H9 (cell line): ENCODE measurements around the gene CFAP100. TPM values are rescaled to one million over a fixed set of nuclear protein-coding genes. Genes with fewer than 3 reads are reported as not detected.

Source experiments
- DNase-seq: peaks from one replicate; pipeline ENCODE4 v3.0.0-alpha.2; 2017
- H2AFZ ChIP-seq: one replicate; pipeline ENCODE4 v1.6.1; 2013; ENCODE audit warnings: mild to moderate bottlenecking, low read length, control low read depth, moderate library complexity
- H2AK5ac ChIP-seq: 2 replicates; pipeline ENCODE4 v1.6.1; 2013; ENCODE audit warnings: low read length, control low read depth, mixed read lengths; ENCODE audit not compliant: insufficient read length
- H2BK120ac ChIP-seq: one replicate; pipeline ENCODE4 v1.6.1; 2013; ENCODE audit warnings: low read depth, mild to moderate bottlenecking, low read length, control low read depth, inconsistent platforms; ENCODE audit not compliant: poor library complexity, severe bottlenecking
- H2BK12ac ChIP-seq: 2 replicates; pipeline ENCODE4 v1.6.1; 2013; ENCODE audit warnings: low read length, control low read depth, mixed read lengths, low read depth; ENCODE audit not compliant: insufficient read length
- H2BK15ac ChIP-seq: 2 replicates; pipeline ENCODE4 v1.6.1; 2013; ENCODE audit warnings: low read depth, low read length, control low read depth
- H2BK20ac ChIP-seq: one replicate; pipeline ENCODE4 v1.6.1; 2013; ENCODE audit warnings: low read depth, mild to moderate bottlenecking, low read length, control low read depth, inconsistent platforms; ENCODE audit not compliant: poor library complexity, severe bottlenecking
- H2BK5ac ChIP-seq: 2 replicates; pipeline ENCODE4 v1.6.1; 2013; ENCODE audit warnings: low read length, control low read depth, mixed read lengths; ENCODE audit not compliant: insufficient read length
- H3K14ac ChIP-seq: 2 replicates; pipeline ENCODE4 v1.6.1; 2013; ENCODE audit warnings: low read length, control low read depth; ENCODE audit not compliant: insufficient read depth
- H3K18ac ChIP-seq: 2 replicates; pipeline ENCODE4 v1.6.1; 2013; ENCODE audit warnings: low read depth, mild to moderate bottlenecking, mixed read lengths, low read length, control low read depth; ENCODE audit not compliant: insufficient read length
- H3K23ac ChIP-seq: 2 replicates; pipeline ENCODE4 v1.6.1; 2013; ENCODE audit warnings: low read length, control low read depth, mixed read lengths, low read depth; ENCODE audit not compliant: insufficient read length
- H3K23me2 ChIP-seq: 2 replicates; pipeline ENCODE4 v1.6.1; 2013; ENCODE audit warnings: low read depth, mild to moderate bottlenecking, mixed read lengths, low read length, control low read depth; ENCODE audit not compliant: insufficient read length, poor library complexity, severe bottlenecking
- H3K27ac ChIP-seq: 2 replicates; pipeline ENCODE4 v1.5.1; 2013; ENCODE audit warnings: low read length, control low read depth, mixed read lengths, low read depth; ENCODE audit not compliant: insufficient read length
- H3K27me3 ChIP-seq: 2 replicates; pipeline ENCODE4 v1.6.1; 2013; ENCODE audit warnings: low read length, control low read depth, inconsistent platforms; ENCODE audit not compliant: insufficient read depth
- H3K4ac ChIP-seq: 2 replicates; pipeline ENCODE4 v1.6.1; 2013; ENCODE audit warnings: low read depth, mild to moderate bottlenecking, control low read depth, inconsistent platforms, low read length, moderate library complexity
- H3K4me1 ChIP-seq: 2 replicates; pipeline ENCODE4 v1.6.1; 2013; ENCODE audit warnings: low read length, control low read depth, inconsistent platforms; ENCODE audit not compliant: insufficient read depth
- H3K4me2 ChIP-seq: 2 replicates; pipeline ENCODE4 v1.6.1; 2013; ENCODE audit warnings: low read length, control low read depth, mixed read lengths; ENCODE audit not compliant: insufficient read length, insufficient read depth
- H3K56ac ChIP-seq: 2 replicates; pipeline ENCODE4 v1.6.1; 2013; ENCODE audit warnings: low read depth, mild to moderate bottlenecking, mixed read lengths, low read length, control low read depth; ENCODE audit not compliant: insufficient read length
- H3K79me1 ChIP-seq: 2 replicates; pipeline ENCODE4 v1.6.1; 2013; ENCODE audit warnings: low read depth, mild to moderate bottlenecking, moderate library complexity, low read length, control low read depth, inconsistent platforms; ENCODE audit not compliant: insufficient read depth, poor library complexity, severe bottlenecking
- H3K79me2 ChIP-seq: 2 replicates; pipeline ENCODE4 v1.6.1; 2013; ENCODE audit warnings: low read length, control low read depth, inconsistent platforms; ENCODE audit not compliant: insufficient read depth
- H3K9ac ChIP-seq: 2 replicates; pipeline ENCODE4 v1.6.1; 2013; ENCODE audit warnings: low read length, control low read depth, mixed read lengths; ENCODE audit not compliant: insufficient read length; ENCODE audit errors: extremely low read depth
- H3K9me3 ChIP-seq: one replicate; pipeline ENCODE4 v1.6.1; 2013; ENCODE audit warnings: low read depth, low read length, inconsistent platforms; ENCODE audit not compliant: control insufficient read depth
- H3T11ph ChIP-seq: one replicate; pipeline ENCODE4 v1.6.1; 2013; ENCODE audit warnings: mild to moderate bottlenecking, low read length, control low read depth, inconsistent platforms
- H4K20me1 ChIP-seq: one replicate; pipeline ENCODE4 v1.6.1; 2013; ENCODE audit not compliant: control insufficient read depth, insufficient read length, insufficient read depth
- H4K5ac ChIP-seq: 2 replicates; pipeline ENCODE4 v1.6.1; 2013; ENCODE audit warnings: low read depth, mild to moderate bottlenecking, mixed read lengths, low read length, control low read depth; ENCODE audit not compliant: insufficient read length
- H4K8ac ChIP-seq: replicated peaks from 2 replicates; pipeline ENCODE4 v1.6.1; 2013; ENCODE audit warnings: low read length, control low read depth, mixed read lengths, low read depth; ENCODE audit not compliant: insufficient read length
- H4K91ac ChIP-seq: 2 replicates; pipeline ENCODE4 v1.6.1; 2013; ENCODE audit warnings: low read depth, mild to moderate bottlenecking, moderate library complexity, mixed read lengths, low read length, control low read depth; ENCODE audit not compliant: insufficient read length
- H3K27ac Mint-ChIP-seq, 3 experiments: 2 replicates in 2 of 3; 3 replicates in 1 of 3; pipeline ENCODE4 v1.8.0; 2020 to 2021; ENCODE audit warnings: mixed read lengths in 3 of 3, mild to moderate bottlenecking in 1 of 3, moderate library complexity in 1 of 3
- H3K27me3 Mint-ChIP-seq: 2 replicates; pipeline ENCODE4 v1.8.0; 2021; ENCODE audit warnings: low read depth, mild to moderate bottlenecking, moderate library complexity, mixed read lengths
- H3K36me3 Mint-ChIP-seq, 3 experiments: 2 replicates in 2 of 3; 3 replicates in 1 of 3; pipeline ENCODE4 v1.8.0; 2020 to 2021; ENCODE audit warnings: low read depth in 3 of 3, mixed read lengths in 3 of 3; ENCODE audit not compliant: insufficient read depth in 1 of 3
- H3K4me1 Mint-ChIP-seq, 2 experiments: 2 replicates each; pipeline ENCODE4 v1.8.0; 2020; ENCODE audit warnings: mixed read lengths in 2 of 2
- H3K4me3 Mint-ChIP-seq, 2 experiments: 2 replicates in 1 of 2; 3 replicates in 1 of 2; pipeline ENCODE4 v1.8.0; 2020 to 2021; ENCODE audit warnings: mild to moderate bottlenecking in 2 of 2, mixed read lengths in 2 of 2, moderate library complexity in 1 of 2
- H3K9me3 Mint-ChIP-seq, 2 experiments: 2 replicates in 1 of 2; 3 replicates in 1 of 2; pipeline ENCODE4 v1.8.0; 2020; ENCODE audit warnings: mild to moderate bottlenecking in 2 of 2, mixed read lengths in 2 of 2, moderate library complexity in 1 of 2
- CTCF ChIP-seq: fragments of 200-600 bp; sonication (generic); conservative IDR thresholded peaks from 3 replicates; pipeline ENCODE4 v1.8.0; 2021; ENCODE audit warnings: antibody characterized with exemption, mild to moderate bottlenecking
- WGBS: extraction: QIAGEN DNeasy Blood & Tissue Kit; methylation state at CpG from one replicate; pipeline ENCODE4 v1.1.7; 2013; ENCODE audit warnings: missing lambda C conversion rate, low lambda C conversion rate, mixed read lengths; ENCODE audit not compliant: insufficient read length; ENCODE audit errors: extremely low coverage; 5-methylcytosine and 5-hydroxymethylcytosine counted together
- total RNA-seq: library from RNA; stranded (reverse); gene quantifications from 2 replicates; pipeline ENCODE4 v1.2.1, GENCODE V29; 2021

CFAP100 gene
- total RNA-seq, 1 experiment from 2014 or later = 0.44 TPM

GRCh38 chr3:126465928-126466544 is 71.3 kb downstream of the CFAP100 start:
- Histone ChIP-seq H3K9me3 (no peaks in the 10 kb centered on the region), H3T11ph (no peak overlapping the region), H4K8ac (no peak overlapping the region), H3K79me2 (no peaks in the 10 kb centered on the region; the same call in 1 of the 2 replicates), H2AFZ (no peak overlapping the region), H3K27ac (no peak overlapping the region), H3K4me1 (no peaks in the 10 kb centered on the region), H3K56ac (no peak overlapping the region), H3K23me2 (no peaks in the 10 kb centered on the region), H3K14ac (no peak overlapping the region), H2BK120ac (no peak overlapping the region), H3K4me2 (no peak overlapping the region), H4K91ac (no peak overlapping the region), H2BK20ac (no peak overlapping the region), H2BK5ac (no peak overlapping the region), H3K27me3 (no peaks in the 10 kb centered on the region), H2BK15ac (no peak overlapping the region), H4K20me1 (no peaks in the 10 kb centered on the region), H3K9ac (no peak overlapping the region), H3K4ac (no peak overlapping the region), H2AK5ac (no peak overlapping the region), H3K18ac (no peak overlapping the region), H3K23ac (no peak overlapping the region), H2BK12ac (no peak overlapping the region), H3K79me1 (peaks cover 10% of the 10 kb centered on the region), H4K5ac (no peak overlapping the region)
- TF ChIP-seq CTCF = no peak
- Mint-ChIP-seq H3K36me3 (peaks cover 57 to 93% (median 77%) of the 10 kb centered on the region in 3 experiments; a peak in 6 of 7 replicates), H3K9me3 (no peaks in the 10 kb centered on the region; a peak in 1 of 5 replicates), H3K4me1 (no peaks in the 10 kb centered on the region), H3K4me3 (no peak overlapping the region), H3K27ac (no peak overlapping the region), H3K27me3 (no peaks in the 10 kb centered on the region)
- WGBS = no CpG with 5 or more reads among the region's 16 CpGs
- DNase-seq = no peak
